ENCODE data around the gene KLHL18. TPM values are rescaled to one million over a fixed set of nuclear protein-coding genes. Genes with fewer than 3 reads are reported as not detected.

Gene KLHL18
- total and polyA plus RNA-seq, 4 donors, result 13.4 to 27.5 (median 17.9) TPM

GRCh38 chr3:47270526-47270925 is 12.2 kb upstream of the KLHL18 start:
- Histone ChIP-seq H3K36me3 (ENCODE audit: control insufficient read depth in 4 of 4, insufficient read depth in 4 of 4, low read length in 4 of 4) (peaks cover 0 to 6% (median 0%) of the 10 kb centered on the region in 4 donors), H3K9me3 (ENCODE audit: control insufficient read depth in 4 of 4, insufficient read depth in 3 of 4, low read length in 3 of 4) (no peaks in the 10 kb centered on the region), H3K27me3 (ENCODE audit: control insufficient read depth in 3 of 3, insufficient read depth in 3 of 3, low read length in 2 of 3) (no peaks in the 10 kb centered on the region), H3K27ac (ENCODE audit: low read depth in 1 of 2, low read length in 1 of 2) (no peak overlapping the region), H3K4me3 (no peak overlapping the region), H3K4me1 (ENCODE audit: control insufficient read depth in 5 of 5, insufficient read depth in 5 of 5, low read length in 5 of 5) (no peaks in the 10 kb centered on the region), H3K9ac (ENCODE audit: insufficient read depth in 1 of 2, low read length in 2 of 2) (no peak overlapping the region)
- TF ChIP-seq CTCF (IDR thresholded peaks at IDR 0.05; ENCODE audit: control extremely low read depth, extremely low read depth), result no peak
- no peak for DNase-seq
- ATAC-seq (ENCODE audit: insufficient read depth, low FRiP score), result no peak
- 83 to 91% methylated on average over 4 of the region's 4 CpGs for WGBS, 2 donors

GRCh38 chr3:47273564-47273963 is 9.2 kb upstream of the KLHL18 start:
- Histone ChIP-seq H3K27ac (ENCODE audit: low read depth in 1 of 2, low read length in 1 of 2) (no peak overlapping the region), H3K4me1 (ENCODE audit: control insufficient read depth in 5 of 5, insufficient read depth in 5 of 5, low read length in 5 of 5) (no peaks in the 10 kb centered on the region), H3K36me3 (ENCODE audit: control insufficient read depth in 4 of 4, insufficient read depth in 4 of 4, low read length in 4 of 4) (peaks cover 0 to 6% (median 0%) of the 10 kb centered on the region in 4 donors), H3K4me3 (no peak overlapping the region), H3K9me3 (ENCODE audit: control insufficient read depth in 4 of 4, insufficient read depth in 3 of 4, low read length in 3 of 4) (no peaks in the 10 kb centered on the region), H3K9ac (ENCODE audit: insufficient read depth in 1 of 2, low read length in 2 of 2) (no peak overlapping the region), H3K27me3 (ENCODE audit: control insufficient read depth in 3 of 3, insufficient read depth in 3 of 3, low read length in 2 of 3) (no peaks in the 10 kb centered on the region)
- no peak for TF ChIP-seq CTCF (IDR thresholded peaks at IDR 0.05; ENCODE audit: control extremely low read depth, extremely low read depth)
- no peak for ATAC-seq (ENCODE audit: insufficient read depth, low FRiP score)
- 90 to 94% methylated on average over 5 of the region's 5 CpGs for WGBS, 2 donors
- no peak for DNase-seq

GRCh38 chr3:47274652-47275051 is 8.1 kb upstream of the KLHL18 start:
- ATAC-seq (ENCODE audit: insufficient read depth, low FRiP score) (no peak), DNase-seq (no peak)
- H3K27me3 ChIP-seq (ENCODE audit: control insufficient read depth in 3 of 3, insufficient read depth in 3 of 3, low read length in 2 of 3), result no peaks in the 10 kb centered on the region
- H3K9me3 ChIP-seq (ENCODE audit: control insufficient read depth in 4 of 4, insufficient read depth in 3 of 4, low read length in 3 of 4), result no peaks in the 10 kb centered on the region
- peaks cover 0 to 6% (median 0%) of the 10 kb centered on the region in 4 donors for H3K36me3 ChIP-seq (ENCODE audit: control insufficient read depth in 4 of 4, insufficient read depth in 4 of 4, low read length in 4 of 4)
- no peak overlapping the region for H3K9ac ChIP-seq (ENCODE audit: insufficient read depth in 1 of 2, low read length in 2 of 2)
- no peak for TF ChIP-seq CTCF (IDR thresholded peaks at IDR 0.05; ENCODE audit: control extremely low read depth, extremely low read depth)
- no peaks in the 10 kb centered on the region for H3K4me1 ChIP-seq (ENCODE audit: control insufficient read depth in 5 of 5, insufficient read depth in 5 of 5, low read length in 5 of 5)
- WGBS, 2 donors, result 91 to 94% methylated on average over 2 of the region's 2 CpGs
- H3K4me3 ChIP-seq, result no peak overlapping the region
- no peak overlapping the region for H3K27ac ChIP-seq (ENCODE audit: low read depth in 1 of 2, low read length in 1 of 2)

- TF ChIP-seq CTCF (IDR thresholded peaks at IDR 0.05; ENCODE audit: control extremely low read depth, extremely low read depth), result no peak
- WGBS, 2 donors, result 68 to 87% methylated on average over 4 of the region's 4 CpGs
- no peaks in the 10 kb centered on the region for H3K27me3 ChIP-seq (ENCODE audit: control insufficient read depth in 3 of 3, insufficient read depth in 3 of 3, low read length in 2 of 3)
- H3K4me1 ChIP-seq (ENCODE audit: control insufficient read depth in 5 of 5, insufficient read depth in 5 of 5, low read length in 5 of 5), result peaks cover 0 to 2% (median 0%) of the 10 kb centered on the region in 5 donors
- H3K9me3 ChIP-seq (ENCODE audit: control insufficient read depth in 4 of 4, insufficient read depth in 3 of 4, low read length in 3 of 4), result no peaks in the 10 kb centered on the region
- ATAC-seq (ENCODE audit: insufficient read depth, low FRiP score) (no peak), DNase-seq (no peak)
- no peak overlapping the region for H3K27ac ChIP-seq (ENCODE audit: low read depth in 1 of 2, low read length in 1 of 2)
- H3K4me3 ChIP-seq, result no peak overlapping the region
- no peak overlapping the region for H3K9ac ChIP-seq (ENCODE audit: insufficient read depth in 1 of 2, low read length in 2 of 2)
- H3K36me3 ChIP-seq (ENCODE audit: control insufficient read depth in 4 of 4, insufficient read depth in 4 of 4, low read length in 4 of 4), result peaks cover 0 to 6% (median 0%) of the 10 kb centered on the region in 4 donors
Observed at GRCh38 chr3:47276558-47276957, 6.2 kb upstream of the KLHL18 start.
